NCI-H128 (cell line): Measurements from ENCODE around the gene PTPRG.

Experiments used
- DNase-seq: peaks from one replicate; lab custom pipeline; 2025; ENCODE audit not compliant: unreplicated experiment; lab: John Stamatoyannopoulos, UW

PTPRG gene

DNA sequence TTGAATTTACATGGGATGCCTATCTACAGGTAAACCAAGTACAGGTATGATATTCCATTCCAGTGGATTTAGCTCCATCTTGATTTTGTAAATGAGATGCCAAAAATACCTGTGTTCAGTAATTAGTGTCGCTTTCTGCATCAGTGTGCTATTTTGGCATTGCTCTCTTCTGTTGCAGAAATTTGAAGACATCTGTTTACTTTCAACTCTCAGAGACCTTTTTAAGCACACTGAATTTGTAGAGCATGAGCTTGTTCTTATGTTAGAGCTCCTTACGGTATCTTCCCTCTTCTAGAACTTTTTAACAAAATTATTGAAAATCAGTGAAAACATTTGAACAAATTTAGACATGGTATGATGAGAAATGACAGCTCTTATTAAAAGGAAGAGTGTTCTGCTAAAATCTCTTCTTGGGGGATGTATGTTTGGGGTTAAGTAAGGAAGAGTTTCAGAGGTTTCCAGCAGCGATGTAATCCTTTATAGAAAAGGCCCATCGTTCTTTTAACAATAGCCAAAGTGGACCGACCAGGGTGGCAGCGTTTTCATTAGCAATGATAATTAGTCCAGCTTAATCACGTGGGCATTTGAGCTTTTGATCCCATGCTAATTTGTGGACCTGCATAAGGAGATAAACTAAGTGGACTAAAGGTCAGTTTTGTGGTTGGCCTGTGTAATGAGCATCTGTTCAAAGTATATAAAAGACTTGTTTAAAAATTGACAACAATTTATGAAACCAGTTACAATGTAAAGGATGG lies 385.4 kb downstream of the PTPRG start:
- no peak for DNase-seq

DNA sequence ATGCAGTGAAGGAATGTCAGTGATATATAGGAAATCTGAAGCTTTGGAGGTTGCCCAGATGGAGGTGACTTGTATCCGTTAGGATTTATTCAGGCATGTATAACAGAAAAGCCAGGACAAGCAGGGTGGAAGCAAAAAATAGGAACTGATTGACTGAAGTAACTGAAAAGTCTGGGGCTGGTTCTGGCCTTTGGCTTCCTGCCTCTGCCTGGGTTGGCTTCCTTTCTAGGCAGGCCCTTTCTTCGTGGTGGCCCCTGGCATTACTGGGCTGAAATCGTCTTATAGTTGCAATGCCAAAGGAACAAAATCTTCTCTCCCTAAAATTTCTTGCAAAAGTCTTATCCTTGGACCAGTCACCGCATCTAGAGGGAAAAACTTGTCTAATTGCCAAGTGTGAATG lies 386.1 kb downstream of the PTPRG start:
- DNase-seq: no peak

DNA sequence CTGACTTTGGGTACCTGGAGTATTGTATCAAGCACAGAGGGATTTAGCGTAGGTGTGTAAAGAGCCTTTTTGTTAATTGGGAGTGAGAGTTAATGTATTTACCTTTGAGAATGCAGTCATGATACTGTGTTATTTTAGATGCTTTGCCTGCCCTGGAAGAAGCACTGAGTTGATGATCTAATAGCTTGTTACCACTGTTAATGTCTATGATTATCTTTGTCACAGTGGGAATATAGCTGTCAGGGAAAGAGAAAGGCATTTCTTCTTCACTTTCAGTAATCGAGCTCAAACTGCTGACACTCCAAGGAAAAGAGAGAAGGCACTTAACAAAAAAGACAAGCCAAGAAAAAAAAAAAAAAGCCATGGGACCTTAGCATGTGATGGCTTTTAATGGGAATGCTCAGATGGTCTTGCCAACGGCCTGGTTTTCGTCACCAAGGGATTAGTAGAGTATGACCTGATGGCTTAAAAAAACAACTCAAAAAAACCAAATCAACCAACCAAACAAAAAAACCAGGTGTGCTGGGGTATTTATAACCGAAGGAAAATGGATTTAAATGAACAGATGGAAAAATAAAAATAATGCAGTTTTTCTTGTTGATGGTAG lies 387.4 kb downstream of the PTPRG start:
- no peak for DNase-seq

DNA sequence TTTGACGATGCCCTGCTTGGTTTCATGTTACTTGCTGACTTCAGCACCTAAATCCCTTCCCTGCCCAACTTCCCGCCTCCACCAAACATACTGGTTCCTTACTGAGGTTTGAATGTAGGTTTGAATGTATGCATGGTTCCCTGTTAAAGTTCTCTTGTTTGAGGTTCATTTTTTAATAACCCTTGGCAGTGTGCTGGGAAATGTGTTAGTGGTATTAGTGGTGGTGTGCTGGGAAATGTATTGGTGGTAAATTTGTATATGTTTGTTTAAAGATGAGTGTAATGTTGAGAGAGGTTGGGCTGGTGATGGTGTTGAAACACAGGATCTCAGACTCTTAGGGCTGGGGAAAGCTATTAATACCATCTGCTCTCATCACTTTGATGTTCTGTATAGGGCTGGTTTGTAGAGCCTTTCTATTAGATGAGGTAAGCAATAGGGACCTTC lies 392.7 kb downstream of the PTPRG start:
- DNase-seq: no peak

DNA sequence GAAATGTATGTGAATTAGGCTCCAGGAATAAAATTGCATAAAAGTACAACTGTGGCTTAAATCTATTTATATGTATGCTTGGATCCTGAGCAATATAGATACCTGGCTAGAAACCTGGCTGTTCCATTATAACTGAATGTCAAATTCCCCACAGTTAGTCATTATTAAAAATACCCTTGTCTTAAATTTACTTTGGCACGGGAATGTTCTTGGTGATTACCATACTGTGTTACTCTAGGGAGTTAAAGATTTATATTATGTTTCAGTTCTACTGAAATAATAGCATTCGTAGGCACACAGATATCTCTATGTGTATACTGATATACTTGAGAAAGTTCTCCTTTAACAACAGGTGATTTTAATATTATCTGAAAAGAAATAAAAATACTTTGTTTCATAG lies 394.1 kb downstream of the PTPRG start:
- DNase-seq: no peak

DNA sequence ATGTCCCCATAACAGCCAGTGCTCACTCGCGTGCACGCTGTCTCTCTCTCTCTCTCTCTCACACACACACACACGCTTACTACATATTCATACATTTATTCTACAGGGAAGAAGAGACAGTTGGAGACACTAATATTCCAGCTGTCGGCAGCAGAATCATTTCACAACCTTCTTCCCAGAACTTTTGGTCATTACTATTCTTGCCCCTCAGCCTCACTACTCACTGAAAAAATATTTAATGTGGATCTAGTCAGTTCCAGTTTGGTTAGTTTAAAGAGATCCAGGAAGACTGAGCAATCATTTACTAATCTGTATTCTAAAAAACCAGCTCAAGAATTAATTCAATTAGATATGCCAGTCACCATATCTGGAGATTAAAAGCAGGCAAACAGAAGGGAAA lies 394.9 kb downstream of the PTPRG start:
- DNase-seq: no peak

DNA sequence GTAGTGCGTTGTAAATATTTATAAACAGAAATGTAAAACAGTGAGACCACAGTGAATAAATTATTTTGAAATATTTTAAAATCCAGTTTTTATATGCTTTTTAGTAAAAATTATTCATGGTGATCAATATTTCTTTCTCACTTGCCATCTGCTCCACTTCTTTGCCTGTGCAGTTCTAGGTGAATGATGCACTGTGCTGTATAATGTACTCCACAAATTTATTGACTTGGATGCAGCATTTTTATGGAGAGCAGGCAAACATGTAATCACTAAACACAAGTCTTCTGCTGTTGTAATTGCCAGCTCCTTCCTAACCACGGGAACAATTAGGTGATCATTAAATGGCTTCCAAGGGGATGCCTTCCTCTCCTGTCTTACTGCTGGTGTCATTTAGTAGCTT lies 395.9 kb downstream of the PTPRG start:
- DNase-seq: no peak

DNA sequence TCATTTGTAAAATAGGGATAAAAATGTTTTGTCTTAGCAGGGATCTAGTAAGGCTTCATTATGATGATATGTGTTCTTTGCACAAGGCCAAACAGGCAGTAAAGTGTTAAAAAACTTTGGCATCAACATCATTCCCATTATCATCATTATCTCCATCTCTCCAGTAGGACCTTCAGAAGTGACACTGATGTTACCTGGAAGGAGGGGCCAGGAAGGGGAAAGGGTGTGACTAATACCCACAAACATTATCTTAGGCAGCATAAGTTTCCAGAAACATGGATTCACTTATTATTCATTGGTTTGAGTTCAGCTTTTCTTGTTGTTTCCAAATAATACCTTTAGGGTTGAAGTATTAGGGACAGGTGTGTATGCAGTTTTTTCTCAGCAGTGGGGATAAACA lies 399.6 kb downstream of the PTPRG start:
- no peak for DNase-seq

DNA sequence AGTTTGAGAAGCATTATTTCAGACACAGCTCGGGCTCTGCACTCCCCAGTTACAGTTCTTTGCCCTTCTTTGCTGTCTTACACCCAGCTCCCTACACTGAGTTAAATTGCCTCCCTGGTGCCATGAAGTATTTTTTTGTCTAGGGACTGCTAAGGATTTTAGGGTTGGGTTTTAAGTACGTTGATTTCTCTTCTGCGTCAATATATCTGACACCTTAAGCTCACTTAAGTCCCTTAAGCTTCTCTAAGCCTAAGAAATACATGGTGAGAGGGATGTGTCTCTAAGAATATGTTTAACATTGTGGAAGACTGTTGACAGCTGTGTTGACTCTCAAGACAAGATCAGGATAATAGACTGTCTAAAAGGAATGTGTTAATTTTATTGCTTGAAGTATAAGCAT lies 400.5 kb downstream of the PTPRG start:
- DNase-seq: no peak

DNA sequence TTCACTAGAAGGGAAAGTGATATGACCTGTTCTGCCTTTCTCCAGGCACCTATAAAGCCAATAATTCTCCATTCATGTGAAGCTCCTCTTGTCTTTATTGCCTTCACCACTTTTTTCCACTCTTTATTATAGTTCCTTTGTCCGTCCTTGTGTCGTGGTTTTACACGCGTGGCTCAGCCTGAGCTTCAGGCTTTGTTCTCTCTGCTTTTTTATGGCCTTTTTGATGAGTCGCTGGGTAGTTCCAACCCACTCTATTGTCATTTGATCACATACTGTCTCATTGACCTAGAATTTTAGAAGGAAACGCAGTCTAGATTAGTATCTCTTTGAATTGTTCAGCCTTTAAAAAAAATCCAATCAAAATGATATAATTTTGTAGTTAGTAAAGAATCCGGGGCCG lies 403.2 kb downstream of the PTPRG start:
- no peak for DNase-seq

DNA sequence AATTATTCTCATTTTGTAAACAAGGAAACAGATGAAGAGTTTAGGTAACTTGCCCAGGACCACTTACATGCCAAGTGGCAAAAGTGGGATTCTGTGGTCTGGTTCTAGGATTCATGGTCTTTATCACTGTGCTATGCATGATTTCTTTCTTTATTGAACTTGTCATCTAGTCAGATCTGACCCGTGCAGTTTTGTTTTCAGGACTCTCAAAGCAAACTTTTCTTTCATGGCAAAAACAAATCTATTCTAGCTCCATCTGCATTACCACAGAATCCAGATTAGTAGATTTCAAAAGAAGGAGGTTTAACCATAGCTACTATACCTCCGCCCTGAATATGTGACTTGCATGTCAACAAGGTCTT lies 404.4 kb downstream of the PTPRG start:
- DNase-seq: no peak

DNA sequence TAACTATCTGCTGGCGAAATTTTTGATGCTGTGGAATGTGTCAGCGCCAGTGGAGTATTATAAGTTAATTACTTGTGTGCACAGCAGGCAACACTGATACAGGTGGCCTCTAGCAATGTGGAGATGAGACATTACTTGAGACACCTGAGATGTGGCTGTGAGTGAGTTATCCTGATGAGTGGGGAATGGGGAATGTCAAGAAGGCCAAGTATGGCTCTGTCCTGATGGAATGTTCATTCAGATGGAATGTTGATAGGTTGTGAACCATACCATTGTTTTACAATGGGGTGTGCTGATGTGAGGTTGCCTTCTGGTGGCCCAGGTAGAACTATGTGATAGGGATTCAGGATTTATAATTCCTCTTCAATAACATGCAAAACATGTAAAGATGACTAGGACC lies 404.8 kb downstream of the PTPRG start:
- DNase-seq: no peak

DNA sequence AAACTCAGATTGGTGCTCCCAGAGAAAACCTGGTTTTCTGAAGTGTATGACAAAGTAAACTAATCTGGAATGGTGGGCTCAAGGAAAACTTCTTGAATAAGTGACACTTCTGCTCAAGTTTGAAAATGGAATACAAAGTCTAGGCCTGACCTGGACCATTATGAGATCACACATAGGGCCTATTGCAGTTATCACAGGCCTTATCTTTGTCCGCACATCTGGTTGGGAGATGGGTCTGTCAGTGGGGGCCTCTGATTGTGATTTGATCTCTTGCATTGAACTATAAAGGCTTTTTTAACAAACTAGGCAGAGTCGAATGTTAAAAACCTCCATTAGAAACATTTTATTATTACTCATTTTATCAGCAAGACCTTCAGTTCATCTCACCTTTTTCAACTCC lies 405.6 kb downstream of the PTPRG start:
- DNase-seq: no peak

DNA sequence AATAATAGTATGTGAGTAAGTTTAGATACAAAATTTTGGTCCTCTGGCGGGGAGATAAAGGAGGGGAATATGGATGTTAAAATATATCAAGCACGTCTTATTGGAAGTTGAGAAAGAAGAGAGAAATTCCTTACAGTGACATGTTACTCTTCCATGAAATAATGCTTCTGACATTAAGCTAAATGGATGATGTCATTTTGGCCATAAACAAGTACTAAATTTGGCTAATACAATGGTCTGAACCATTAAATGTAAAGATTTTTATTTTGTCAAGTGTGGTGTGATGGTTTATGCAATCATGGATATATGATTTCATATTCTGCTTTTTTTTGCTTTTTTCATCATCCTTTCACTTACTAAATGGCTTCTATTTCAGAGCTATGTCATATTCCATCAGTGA lies 406.6 kb downstream of the PTPRG start:
- DNase-seq: no peak

DNA sequence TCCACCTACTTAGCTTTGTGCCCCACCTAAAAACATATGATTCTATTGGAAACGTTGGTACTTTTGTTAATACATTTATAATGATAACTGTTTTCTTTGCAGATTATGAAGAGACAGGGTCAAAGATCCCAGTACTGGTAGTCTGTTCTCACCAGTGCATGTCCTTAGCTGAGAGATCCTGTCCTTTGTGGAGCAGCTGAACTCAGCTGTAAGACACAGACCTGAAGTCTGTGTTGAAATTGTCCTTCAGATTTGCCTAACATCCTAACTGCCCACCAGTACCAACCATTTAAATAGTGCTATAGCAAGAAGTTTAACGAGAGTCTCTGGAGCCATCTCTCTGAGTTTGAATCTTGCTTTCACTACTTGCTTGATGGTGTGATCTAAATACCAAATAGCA lies 413.3 kb downstream of the PTPRG start:
- DNase-seq: no peak

DNA sequence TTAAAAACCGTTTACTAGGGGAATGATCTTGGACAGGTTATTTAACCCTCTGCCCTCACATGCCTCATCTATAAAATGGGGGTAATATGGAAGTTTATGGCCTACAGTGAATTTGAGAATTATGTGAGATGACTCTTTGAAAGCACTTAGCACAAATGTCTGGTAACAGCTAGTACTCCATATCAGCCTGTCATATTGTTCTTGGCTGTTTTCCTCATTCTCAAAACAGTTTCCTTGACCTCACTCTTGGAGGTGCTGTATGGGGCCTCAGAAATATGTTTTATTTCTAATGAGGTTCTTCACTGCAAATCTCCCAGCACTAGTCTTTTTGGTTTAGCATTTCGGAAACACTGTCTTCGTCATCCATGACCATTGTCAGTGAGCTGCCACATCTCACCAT lies 413.8 kb downstream of the PTPRG start:
- no peak for DNase-seq

DNA sequence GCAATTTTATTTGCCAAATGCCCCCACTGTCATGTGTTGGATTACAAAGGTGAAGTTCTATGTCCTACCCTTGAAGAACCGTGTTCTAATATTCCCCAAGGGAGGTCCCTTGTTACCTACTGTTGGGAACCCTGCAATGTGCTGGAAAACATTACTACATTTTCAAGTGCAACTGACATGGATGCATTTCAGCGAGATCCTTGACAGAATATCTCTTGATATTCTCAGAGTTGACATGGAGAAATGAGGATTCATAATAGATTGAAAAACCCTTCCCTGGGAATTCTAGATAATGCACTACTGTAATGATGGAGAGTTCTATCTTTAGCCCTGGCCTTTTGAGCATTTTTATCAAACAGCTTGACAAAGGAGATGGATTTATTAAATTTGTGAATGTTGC lies 414.6 kb downstream of the PTPRG start:
- no peak for DNase-seq

DNA sequence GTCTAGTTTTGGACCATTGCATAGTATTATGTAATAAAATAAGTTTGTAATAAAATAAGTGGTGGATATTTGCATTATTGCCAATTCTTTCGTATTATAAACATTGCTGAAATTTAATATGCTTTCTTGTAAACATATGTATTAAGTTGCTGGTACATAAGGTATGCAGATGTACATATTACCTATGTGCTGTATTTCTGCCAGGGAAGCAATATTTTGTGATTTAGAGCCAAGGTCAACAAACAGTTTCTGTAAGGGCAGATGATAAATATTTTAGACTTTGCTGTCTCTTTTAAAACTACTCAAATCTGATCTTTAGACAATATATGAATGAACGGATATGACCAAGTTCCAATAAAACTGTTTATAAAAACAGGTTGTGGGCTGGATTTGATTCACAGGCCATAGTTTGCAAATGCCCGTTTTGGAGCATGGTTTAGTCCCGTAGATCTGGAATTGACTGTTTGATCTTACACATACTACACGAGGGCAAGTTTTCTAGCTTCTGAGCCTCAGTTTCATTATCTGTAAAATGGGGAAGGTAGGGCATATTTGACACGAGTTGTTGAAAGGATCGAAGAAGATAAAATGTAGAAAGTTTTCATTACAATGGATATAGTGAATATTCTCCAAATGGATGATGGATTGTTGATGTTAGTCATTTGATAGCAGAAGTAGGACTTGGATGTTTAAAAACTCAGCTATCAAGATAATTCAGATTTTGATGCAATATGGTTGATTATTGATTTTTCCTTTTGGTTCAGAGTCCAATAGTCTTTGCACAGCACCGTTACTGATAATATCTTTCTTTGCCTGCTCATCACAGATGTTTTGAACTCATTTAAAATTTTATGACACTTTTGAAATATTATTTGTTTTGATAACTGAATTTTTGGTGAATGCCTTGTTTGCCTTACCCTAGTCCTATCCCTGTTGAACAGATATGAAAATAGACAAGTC lies 417.4 kb downstream of the PTPRG start:
- no peak for DNase-seq

DNA sequence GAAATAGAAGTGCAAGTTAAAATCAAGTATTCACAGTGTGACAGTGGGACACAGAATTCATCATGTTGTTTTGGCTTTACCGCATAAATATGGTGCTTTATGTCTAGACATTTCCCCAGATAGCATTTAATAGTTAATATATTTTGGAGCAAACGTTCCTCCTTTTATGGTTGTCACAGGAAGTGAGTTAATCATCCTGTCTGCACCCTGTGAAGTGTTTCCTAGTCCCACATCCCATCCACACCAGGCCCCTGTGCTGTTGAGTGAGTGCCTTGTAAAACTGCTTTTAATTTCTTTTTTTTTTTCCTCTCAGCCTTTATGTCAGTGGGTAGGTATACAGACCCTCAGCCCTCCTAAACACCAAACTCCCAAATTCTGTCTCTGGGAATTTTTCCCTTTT lies 418.3 kb downstream of the PTPRG start:
- DNase-seq: no peak

DNA sequence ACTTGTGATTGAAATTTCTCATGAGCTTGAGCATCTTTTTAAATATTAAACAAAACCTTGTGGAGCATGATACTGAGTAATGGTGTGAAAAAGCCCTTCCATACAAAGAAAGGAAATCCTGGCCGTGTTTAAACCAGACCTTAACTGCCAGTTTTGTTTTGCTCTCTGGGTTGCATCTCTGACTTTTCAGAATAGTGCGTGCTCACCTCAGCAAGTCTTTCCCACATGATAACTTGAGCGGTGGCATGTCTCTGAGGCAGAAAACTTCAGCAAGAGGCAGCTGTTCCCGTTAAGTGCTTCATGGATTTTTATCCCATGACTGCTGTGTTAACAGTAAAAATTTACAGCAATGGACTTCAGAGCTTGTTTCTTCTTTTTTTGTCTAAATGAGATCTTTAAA lies 418.7 kb downstream of the PTPRG start:
- no peak for DNase-seq

DNA sequence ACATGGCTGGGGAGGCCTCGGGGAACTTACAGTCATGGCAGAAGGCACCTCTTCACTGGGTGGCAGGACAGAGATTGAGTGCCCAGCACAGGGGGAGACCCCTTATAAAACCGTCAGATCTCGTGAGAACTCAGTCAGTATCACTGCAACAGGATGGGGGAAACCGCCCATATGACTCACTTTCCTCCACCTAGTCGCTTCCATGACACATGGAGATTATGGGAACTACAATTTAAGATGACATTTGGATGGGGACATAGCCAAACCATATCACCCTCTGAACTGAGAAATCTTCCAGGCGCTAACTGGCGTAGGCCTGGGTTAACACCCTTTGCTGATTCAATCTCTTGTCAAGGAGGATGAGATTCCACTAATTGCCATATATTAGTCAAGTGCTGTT lies 419.7 kb downstream of the PTPRG start:
- DNase-seq: no peak

DNA sequence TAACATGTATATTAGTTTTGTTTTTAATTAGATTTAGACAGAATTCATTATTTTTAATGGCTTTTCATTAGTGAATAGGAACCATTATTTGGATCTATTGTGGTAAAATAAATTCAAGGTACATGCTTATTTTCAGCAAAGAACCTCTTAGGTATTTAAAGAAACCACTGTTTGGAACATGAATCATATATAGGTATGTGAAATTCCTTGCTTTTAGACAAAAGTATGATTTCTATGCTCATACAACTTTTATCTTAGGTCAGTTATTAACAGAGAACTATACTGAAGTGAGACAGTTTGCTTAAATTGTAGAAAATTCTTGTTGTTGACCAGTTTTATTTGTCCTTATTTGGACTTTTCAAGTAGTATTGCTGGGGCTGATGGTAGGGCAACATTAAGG lies 422.1 kb downstream of the PTPRG start:
- DNase-seq: no peak
